HG03175 (cell line): ENCODE data around the gene WWOX.
"Not testable (repeated sequence)": the region's sequence is repeated elsewhere in the genome, so short reads cannot be mapped to it uniquely, and the experiment has no call there.

ENCODE experiments used
- ATAC-seq: cut with Tn5 transposase; IDR thresholded peaks from one replicate; pipeline ENCODE4 v1.9.1; 2021; ENCODE audit warnings: mild to moderate bottlenecking, moderate library complexity; ENCODE audit not compliant: unreplicated experiment

Gene WWOX

DNA sequence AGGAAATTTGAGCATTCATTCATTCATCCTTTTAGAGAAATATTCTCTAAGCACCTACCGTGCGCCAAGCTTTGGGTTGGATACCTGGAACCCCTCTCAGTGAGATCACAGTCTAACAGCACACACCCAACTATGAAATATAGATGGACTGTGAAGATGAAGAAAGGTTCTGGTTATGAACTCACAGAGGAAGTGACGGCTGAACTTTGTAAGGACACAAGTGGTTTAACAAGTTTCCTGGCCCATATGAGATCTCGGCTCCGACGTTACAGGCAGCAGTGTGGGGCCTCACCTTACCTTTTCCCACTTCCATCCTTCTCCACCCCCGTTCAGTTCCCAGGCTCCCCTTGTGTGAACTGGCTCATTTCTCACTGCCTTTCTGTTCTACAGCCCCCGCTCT is 1094.8 kb downstream of the WWOX start:
- ATAC-seq, result no peak

GRCh38 chr16:79195938-79196337 is 1096.5 kb downstream of the WWOX start:
- no peak for ATAC-seq

DNA sequence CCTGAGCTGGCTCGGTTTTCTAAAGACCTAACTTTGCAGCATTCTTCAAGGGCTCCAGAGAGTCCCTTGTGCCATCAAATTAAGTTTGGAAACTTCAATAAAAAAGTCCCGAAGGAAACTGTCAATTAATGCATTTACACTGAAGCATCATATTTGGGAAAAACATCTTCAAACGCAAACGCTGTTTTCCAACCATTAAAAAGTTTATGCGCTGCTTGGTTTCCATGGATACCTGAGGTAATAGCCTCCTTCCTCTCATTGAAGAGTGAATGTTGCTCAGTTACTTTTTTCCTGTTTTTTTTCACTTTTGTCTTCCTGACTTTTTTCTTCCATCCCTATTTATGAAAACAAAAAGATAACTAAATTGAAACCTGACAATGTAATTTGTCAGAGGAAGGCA is 1102.0 kb downstream of the WWOX start:
- ATAC-seq, result no peak

DNA sequence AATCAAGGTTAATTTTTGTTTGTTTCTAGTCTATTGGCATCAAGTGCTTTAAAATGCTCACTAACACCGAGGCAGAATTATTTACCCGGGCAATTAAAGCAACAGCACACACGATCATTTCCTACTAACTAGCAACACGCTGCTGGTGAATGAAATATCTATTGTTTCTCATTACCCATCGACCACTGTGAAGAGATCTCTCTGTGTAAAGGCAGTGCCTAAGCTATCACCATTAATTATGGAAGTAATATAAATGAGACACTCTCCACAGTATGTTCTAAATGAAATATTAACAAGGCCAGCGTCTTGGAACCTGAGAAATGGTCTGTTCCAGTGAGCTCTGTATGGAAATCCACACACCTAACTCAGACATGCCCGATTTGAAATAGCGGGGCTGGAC is 1103.5 kb downstream of the WWOX start:
- no peak for ATAC-seq

GRCh38 chr16:79204486-79204885 is 1105.0 kb downstream of the WWOX start:
- ATAC-seq, result no peak

GRCh38 chr16:79206889-79207288 is 1107.4 kb downstream of the WWOX start:
- ATAC-seq, result no peak

- ATAC-seq, result no peak
Measured at GRCh38 chr16:79209308-79209707, 1109.9 kb downstream of the WWOX start.

GRCh38 chr16:79210607-79211006 is 1111.2 kb downstream of the WWOX start:
- no peak for ATAC-seq

GRCh38 chr16:79211586-79211985 is 1112.1 kb downstream of the WWOX start:
- ATAC-seq, result no peak

- ATAC-seq, result no peak
Measured at GRCh38 chr16:79212114-79212791, 1112.8 kb downstream of the WWOX start.

GRCh38 chr16:79213214-79213613 is 1113.8 kb downstream of the WWOX start:
- no peak for ATAC-seq

DNA sequence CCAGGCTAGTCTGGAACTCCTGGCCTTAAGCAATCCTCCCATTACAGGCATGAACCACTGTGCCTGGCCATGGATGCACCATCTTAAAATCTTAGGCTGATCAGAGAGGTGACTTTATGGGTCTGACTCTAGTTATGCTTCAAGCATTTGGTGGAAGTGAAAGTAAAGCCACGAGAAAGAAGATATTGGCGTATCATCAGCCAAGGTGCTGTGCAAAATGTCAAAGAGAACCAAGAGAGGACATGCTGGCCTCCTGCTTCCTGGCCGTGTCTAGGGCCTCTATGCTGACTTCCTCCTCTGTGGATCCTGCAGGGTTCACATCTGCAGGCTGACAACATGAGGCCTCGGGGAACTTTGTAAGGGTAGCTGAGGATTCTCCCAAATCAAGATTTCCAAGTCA is 1115.8 kb downstream of the WWOX start:
- no peak for ATAC-seq

DNA sequence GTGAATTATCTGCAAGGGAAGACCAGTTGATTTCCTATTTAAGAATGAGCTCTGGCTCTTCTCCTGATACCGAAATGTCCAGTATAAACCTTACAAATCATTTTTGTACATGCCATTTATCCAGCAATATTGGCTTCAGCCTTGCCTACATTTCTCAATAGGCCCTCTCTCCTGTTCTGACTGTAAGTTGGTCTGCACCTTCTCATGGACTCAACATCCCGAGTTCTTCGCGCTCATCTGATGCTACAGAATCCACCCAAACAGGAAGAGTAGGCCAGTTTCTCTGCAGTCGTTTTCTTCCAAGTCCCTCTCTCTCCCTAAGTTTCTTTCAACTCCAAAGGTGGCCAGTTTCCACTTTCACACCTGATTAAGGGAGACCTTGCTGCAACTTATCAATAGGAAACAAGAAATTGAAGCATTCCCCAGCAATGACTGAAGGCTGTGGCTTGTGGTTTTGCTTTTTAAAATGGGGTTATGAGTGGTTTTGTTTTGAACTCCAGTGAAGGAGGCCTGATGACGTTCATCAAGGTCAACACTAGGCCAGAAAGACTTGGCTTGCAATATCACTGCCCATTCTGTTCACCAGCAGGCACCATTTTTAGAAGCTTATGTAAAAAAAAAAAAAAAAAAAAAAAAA is 1118.0 kb downstream of the WWOX start:
- no peak for ATAC-seq

GRCh38 chr16:79218351-79218750 is 1118.9 kb downstream of the WWOX start:
- no peak for ATAC-seq

DNA sequence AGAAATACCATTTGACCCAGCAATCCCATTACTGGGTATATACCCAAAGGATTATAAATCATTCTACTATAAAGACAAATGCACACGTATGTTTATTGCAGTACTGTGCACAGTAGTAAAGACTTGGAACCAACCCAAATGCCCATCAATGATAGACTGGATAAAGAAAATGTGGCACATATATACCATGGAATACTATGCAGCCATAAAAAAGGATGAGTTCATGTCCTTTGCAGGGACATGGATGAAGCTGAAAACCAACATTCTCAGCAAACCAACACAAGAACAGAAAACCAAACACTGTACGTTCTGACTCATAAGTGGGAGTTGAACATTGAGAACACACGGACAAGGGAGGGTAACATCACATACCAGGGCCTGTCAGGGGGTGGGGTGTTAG is 1126.5 kb downstream of the WWOX start:
- not testable (repeated sequence) for ATAC-seq

- no peak for ATAC-seq
Measured at GRCh38 chr16:79229361-79229760, 1129.9 kb downstream of the WWOX start.

GRCh38 chr16:79245700-79246099 is 1146.2 kb downstream of the WWOX start:
- ATAC-seq, result not testable (repeated sequence)

DNA sequence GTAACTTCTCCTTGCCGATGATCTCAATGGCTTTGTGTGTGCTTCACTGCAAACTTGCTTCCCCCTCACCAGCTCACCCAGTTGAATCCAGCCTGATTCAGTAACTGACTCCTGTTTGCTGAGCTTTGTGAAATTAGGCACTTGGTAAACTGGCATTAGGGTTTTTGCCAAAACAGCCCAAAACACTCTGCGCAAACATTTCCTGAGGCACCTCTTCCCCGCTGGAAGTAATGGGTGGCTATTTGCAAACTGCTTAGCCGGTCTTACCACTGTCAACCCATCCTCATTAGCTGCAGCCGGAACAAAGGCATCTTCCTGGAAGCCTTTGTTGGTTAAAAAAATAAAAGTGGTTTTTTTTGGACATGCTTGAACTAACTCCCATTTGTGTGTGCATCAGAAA is 1147.9 kb downstream of the WWOX start:
- ATAC-seq, result no peak

- ATAC-seq, result no peak
Measured at GRCh38 chr16:79248351-79248750, 1148.9 kb downstream of the WWOX start.

GRCh38 chr16:79250502-79251098 is 1151.1 kb downstream of the WWOX start:
- ATAC-seq, result no peak

- no peak for ATAC-seq
Measured at GRCh38 chr16:79253100-79253631, 1153.7 kb downstream of the WWOX start.

- no peak for ATAC-seq
Measured at GRCh38 chr16:79257953-79258490, 1158.6 kb downstream of the WWOX start.
